Measurements from ENCODE around the gene ZFP90. TPM values are rescaled to one million over a fixed set of nuclear protein-coding genes. Genes with fewer than 3 reads are reported as not detected.

Gene ZFP90
- total RNA-seq, 1 donor from 2014 or later = 87.0 TPM

GRCh38 chr16:68514511-68514910 lies 24.6 kb upstream of the ZFP90 start:
- no peaks in the 10 kb centered on the region for H3K9me3 Mint-ChIP-seq (ENCODE audit: unreplicated experiment)
- TF ChIP-seq, protein P1, sequence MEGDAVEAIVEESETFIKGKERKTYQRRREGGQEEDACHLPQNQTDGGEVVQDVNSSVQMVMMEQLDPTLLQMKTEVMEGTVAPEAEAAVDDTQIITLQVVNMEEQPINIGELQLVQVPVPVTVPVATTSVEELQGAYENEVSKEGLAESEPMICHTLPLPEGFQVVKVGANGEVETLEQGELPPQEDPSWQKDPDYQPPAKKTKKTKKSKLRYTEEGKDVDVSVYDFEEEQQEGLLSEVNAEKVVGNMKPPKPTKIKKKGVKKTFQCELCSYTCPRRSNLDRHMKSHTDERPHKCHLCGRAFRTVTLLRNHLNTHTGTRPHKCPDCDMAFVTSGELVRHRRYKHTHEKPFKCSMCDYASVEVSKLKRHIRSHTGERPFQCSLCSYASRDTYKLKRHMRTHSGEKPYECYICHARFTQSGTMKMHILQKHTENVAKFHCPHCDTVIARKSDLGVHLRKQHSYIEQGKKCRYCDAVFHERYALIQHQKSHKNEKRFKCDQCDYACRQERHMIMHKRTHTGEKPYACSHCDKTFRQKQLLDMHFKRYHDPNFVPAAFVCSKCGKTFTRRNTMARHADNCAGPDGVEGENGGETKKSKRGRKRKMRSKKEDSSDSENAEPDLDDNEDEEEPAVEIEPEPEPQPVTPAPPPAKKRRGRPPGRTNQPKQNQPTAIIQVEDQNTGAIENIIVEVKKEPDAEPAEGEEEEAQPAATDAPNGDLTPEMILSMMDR (IDR thresholded peaks at IDR 0.05; ENCODE audit: partially characterized antibody, unreplicated experiment) = no peak
- H3K4me3 Mint-ChIP-seq (ENCODE audit: unreplicated experiment) = no peak overlapping the region
- H3K27ac Mint-ChIP-seq (ENCODE audit: unreplicated experiment) = no peak overlapping the region
- H3K4me1 Mint-ChIP-seq (ENCODE audit: low read depth, unreplicated experiment) = no peaks in the 10 kb centered on the region
- no peaks in the 10 kb centered on the region for H3K36me3 Mint-ChIP-seq (ENCODE audit: unreplicated experiment)
- DNase-seq = no peak
- H3K27me3 Mint-ChIP-seq (ENCODE audit: unreplicated experiment) = no peaks in the 10 kb centered on the region

GRCh38 chr16:68517606-68518166 lies 21.4 kb upstream of the ZFP90 start:
- Mint-ChIP-seq H3K36me3 (ENCODE audit: unreplicated experiment) (no peaks in the 10 kb centered on the region), H3K4me1 (ENCODE audit: low read depth, unreplicated experiment) (no peaks in the 10 kb centered on the region), H3K27me3 (ENCODE audit: unreplicated experiment) (peaks cover 2% of the 10 kb centered on the region), H3K4me3 (ENCODE audit: unreplicated experiment) (no peak overlapping the region), H3K9me3 (ENCODE audit: unreplicated experiment) (no peaks in the 10 kb centered on the region), H3K27ac (ENCODE audit: unreplicated experiment) (no peak overlapping the region)
- TF ChIP-seq, protein P1 (IDR thresholded peaks at IDR 0.05; ENCODE audit: partially characterized antibody, unreplicated experiment) = no peak
- DNase-seq = no peak

DNA sequence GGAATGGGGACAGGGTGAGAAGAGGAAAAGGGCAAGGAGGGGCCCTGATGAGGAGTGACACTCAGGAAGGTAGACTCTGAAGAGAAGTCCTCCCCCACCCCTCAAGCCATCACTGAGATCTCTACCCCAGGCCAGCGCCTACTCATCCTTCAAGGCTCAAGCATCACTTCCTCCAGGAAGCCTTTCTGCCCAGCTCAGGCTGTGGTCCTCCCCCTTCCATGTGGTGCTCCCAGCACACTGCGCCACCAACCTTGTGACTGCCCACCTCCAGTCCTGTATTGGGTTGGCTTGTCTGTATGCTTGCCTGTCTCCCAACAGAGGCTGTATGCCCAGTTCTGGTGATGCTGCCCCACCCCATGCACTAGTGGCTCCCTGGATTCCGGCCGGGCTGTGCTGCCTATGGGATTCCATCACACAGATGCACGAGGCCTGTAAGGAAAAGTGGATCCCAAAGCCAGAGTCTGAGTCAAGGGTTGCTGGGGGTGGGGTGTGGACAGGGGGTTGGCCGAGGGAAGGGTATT lies 19.8 kb upstream of the ZFP90 start:
- H3K36me3 Mint-ChIP-seq (ENCODE audit: unreplicated experiment) = no peaks in the 10 kb centered on the region
- H3K4me3 Mint-ChIP-seq (ENCODE audit: unreplicated experiment) = no peak overlapping the region
- peaks cover 2% of the 10 kb centered on the region for H3K27me3 Mint-ChIP-seq (ENCODE audit: unreplicated experiment)
- H3K27ac Mint-ChIP-seq (ENCODE audit: unreplicated experiment) = no peak overlapping the region
- DNase-seq = no peak
- no peaks in the 10 kb centered on the region for H3K4me1 Mint-ChIP-seq (ENCODE audit: low read depth, unreplicated experiment)
- H3K9me3 Mint-ChIP-seq (ENCODE audit: unreplicated experiment) = peaks cover 3% of the 10 kb centered on the region
- TF ChIP-seq, protein P1 (IDR thresholded peaks at IDR 0.05; ENCODE audit: partially characterized antibody, unreplicated experiment) = no peak

GRCh38 chr16:68520649-68521086 lies 18.4 kb upstream of the ZFP90 start:
- no peak overlapping the region for H3K4me3 Mint-ChIP-seq (ENCODE audit: unreplicated experiment)
- no peaks in the 10 kb centered on the region for H3K36me3 Mint-ChIP-seq (ENCODE audit: unreplicated experiment)
- peaks cover 2% of the 10 kb centered on the region for H3K27me3 Mint-ChIP-seq (ENCODE audit: unreplicated experiment)
- no peak overlapping the region for H3K27ac Mint-ChIP-seq (ENCODE audit: unreplicated experiment)
- peak; percentile 84 for DNase-seq
- TF ChIP-seq, protein P1 (IDR thresholded peaks at IDR 0.05; ENCODE audit: partially characterized antibody, unreplicated experiment) = peak; percentile 98
- H3K9me3 Mint-ChIP-seq (ENCODE audit: unreplicated experiment) = peaks cover 3% of the 10 kb centered on the region
- H3K4me1 Mint-ChIP-seq (ENCODE audit: low read depth, unreplicated experiment) = no peaks in the 10 kb centered on the region

GRCh38 chr16:68524069-68524820 lies 14.8 kb upstream of the ZFP90 start:
- DNase-seq = no peak
- H3K36me3 Mint-ChIP-seq (ENCODE audit: unreplicated experiment) = no peaks in the 10 kb centered on the region
- H3K4me3 Mint-ChIP-seq (ENCODE audit: unreplicated experiment) = no peak overlapping the region

More at GRCh38 chr16:68524069-68524820, 14.8 kb upstream of the ZFP90 start:
- Mint-ChIP-seq H3K4me1 (ENCODE audit: low read depth, unreplicated experiment) (no peaks in the 10 kb centered on the region), H3K27ac (ENCODE audit: unreplicated experiment) (no peak overlapping the region), H3K27me3 (ENCODE audit: unreplicated experiment) (peaks cover 4% of the 10 kb centered on the region), H3K9me3 (ENCODE audit: unreplicated experiment) (peaks cover 3% of the 10 kb centered on the region)
- TF ChIP-seq, protein P1 (IDR thresholded peaks at IDR 0.05; ENCODE audit: partially characterized antibody, unreplicated experiment) = no peak
